ENCODE data around the gene TXNDC17. TPM values are rescaled to one million over a fixed set of nuclear protein-coding genes. Genes with fewer than 3 reads are reported as not detected.
A peak's percentile ranks its signal among the peaks of the same experiment; 100 is the strongest.

TXNDC17 gene
- total and polyA plus RNA-seq, 2 of the 13 experiments (the other 11 are each of a cell fraction or from before 2014, with no cell fraction given), result 188 to 266 TPM

- TF ChIP-seq ZNF318 (CRISPR knock-in tag; IDR thresholded peaks at IDR 0.05) (0 out of 2 replicates have a peak, but pooled peaks have one; percentile 46), ZNF333 (CRISPR knock-in tag; IDR thresholded peaks at IDR 0.05; ENCODE audit: borderline replicate concordance) (peak; percentile 26; the same call in 1 of the 2 replicates), MEIS1 (CRISPR knock-in tag; IDR thresholded peaks at IDR 0.05; ENCODE audit: borderline replicate concordance) (0 out of 2 replicates have a peak, but pooled peaks have one; percentile 35), ESRRA (CRISPR knock-in tag; IDR thresholded peaks at IDR 0.05; ENCODE audit: low read depth) (peak; percentile 50; the same call in 1 of the 2 replicates), ZNF687 (CRISPR knock-in tag; IDR thresholded peaks at IDR 0.05) (peak; percentile 62), ARNTL (CRISPR knock-in tag; IDR thresholded peaks at IDR 0.05) (peak; percentile 59; the same call in 1 of the 2 replicates), ZNF224 (CRISPR knock-in tag; IDR thresholded peaks at IDR 0.05) (peak; percentile 35; the same call in 1 of the 2 replicates), GFI1 (CRISPR knock-in tag; IDR thresholded peaks at IDR 0.05; ENCODE audit: borderline replicate concordance) (no peak), HNRNPH1 (optimal IDR thresholded peaks at IDR 0.05; ENCODE audit: low read depth, low read length) (peak; percentile 45), ZNF251 (CRISPR knock-in tag; IDR thresholded peaks at IDR 0.05) (no peak), ZNF430 (CRISPR knock-in tag; IDR thresholded peaks at IDR 0.05) (0 out of 2 replicates have a peak, but pooled peaks have one; percentile 7), AGO2 (optimal IDR thresholded peaks at IDR 0.05; ENCODE audit: low read depth, low read length) (peak; percentile 44), ZBTB38 (CRISPR knock-in tag; IDR thresholded peaks at IDR 0.05) (0 out of 2 replicates have a peak, but pooled peaks have one; percentile 20), TEAD3 (CRISPR knock-in tag; optimal IDR thresholded peaks at IDR 0.05; ENCODE audit: borderline replicate concordance) (peak; percentile 50), NR0B2 (CRISPR knock-in tag; IDR thresholded peaks at IDR 0.05) (0 out of 2 replicates have a peak, but pooled peaks have one; percentile 19)
These were observed 43.0 kb downstream of the TXNDC17 start (continued) for GRCh38 chr17:6683730-6684459.

All from HepG2 (cell line).